Heart right ventricle (tissue), 16 donors: Measurements from ENCODE around the gene NRXN3. TPM values are rescaled to one million over a fixed set of nuclear protein-coding genes. Genes with fewer than 3 reads are reported as not detected.

Experiments
- ATAC-seq, 8 donors: fragments of 200-7000 bp; cut with Tn5 transposase; one replicate each; pipeline ENCODE4 v1.9.1; 2020; ENCODE audit warnings: mild to moderate bottlenecking in 8 of 8, moderate library complexity in 8 of 8, moderate number of reproducible peaks in 1 of 8
- DNase-seq, 2 donors: peaks; one replicate each; pipeline ENCODE4 v3.0.0-alpha.2; 2020
- H3K27ac ChIP-seq, 10 donors: fragments of 200-600 bp; sonication (generic) in 2 of 10; one replicate each; pipeline versions ENCODE4 v1.5.0 to v1.8.0; 2020 to 2022; ENCODE audit warnings: mild to moderate bottlenecking in 3 of 10
- H3K27me3 ChIP-seq, 7 donors: fragments of 200-600 bp; one replicate each; pipeline ENCODE4 v1.8.0; 2021 to 2022; ENCODE audit warnings: mild to moderate bottlenecking in 2 of 7
- H3K36me3 ChIP-seq, 9 donors: fragments of 200-600 bp; sonication (generic) in 1 of 9; one replicate each; pipeline versions ENCODE4 v1.5.0 to v1.8.0; 2020 to 2022; ENCODE audit warnings: mild to moderate bottlenecking in 2 of 9
- H3K4me1 ChIP-seq, 9 donors: fragments of 200-600 bp; sonication (generic) in 1 of 9; one replicate each; pipeline versions ENCODE4 v1.5.0 to v1.8.0; 2020 to 2022; ENCODE audit warnings: mild to moderate bottlenecking in 4 of 9
- H3K4me3 ChIP-seq, 10 donors: fragments of 200-600 bp; sonication (generic) in 2 of 10; one replicate each; pipeline versions ENCODE4 v1.5.0 to v1.8.0; 2020 to 2022; ENCODE audit warnings: mild to moderate bottlenecking in 7 of 10, moderate library complexity in 2 of 10
- H3K9me3 ChIP-seq, 11 donors: fragments of 200-600 bp in 10 of 11; sonication (generic) in 2 of 11; one replicate each; pipeline versions ENCODE4 v1.5.0 to v1.8.0; 2013 to 2022; ENCODE audit warnings: mild to moderate bottlenecking in 2 of 11, control low read depth in 1 of 11, moderate library complexity in 1 of 11
- WGBS, 2 donors: extraction: QIAGEN DNeasy Blood & Tissue Kit; methylation state at CpG; one replicate each; pipeline ENCODE4 v1.1.7; 2013; ENCODE audit warnings: inconsistent platforms in 1 of 2; 5-methylcytosine and 5-hydroxymethylcytosine counted together
- intact Hi-C, 10 donors: fragments of 100-400 bp; cut with DNase I; formaldehyde crosslinking; loops; one replicate each; pipeline versions ENCODE4 v1.11.1 to v1.14.2; 2022
- polyA plus RNA-seq, 2 donors: library from polyadenylated mRNA; stranded (reverse); fragments of 200-250 nt; gene quantifications; one replicate each; pipeline ENCODE4 v1.2.3, GENCODE V29; 2013
- total RNA-seq, 10 donors: library from RNA; stranded (reverse); fragmentation: NEBNext Ultra II Directional in 3 of 10; extraction: Animal tissue kit (Norgen Biotek cat#: 25700) in 3 of 10; gene quantifications; one replicate each; pipeline versions ENCODE4 v1.2.1 to v1.2.4, GENCODE V29; 2021 to 2023
- TF ChIP-seq, protein P1 (sequence below), 9 donors: fragments of 200-600 bp; sonication (generic) in 2 of 9; IDR thresholded peaks; one replicate each; pipeline versions ENCODE4 v1.5.0 to v1.8.0; 2021 to 2022; ENCODE audit warnings: antibody characterized with exemption in 9 of 9, mild to moderate bottlenecking in 5 of 9, moderate library complexity in 1 of 9
- donor health status: Arrhythmogenic right ventricular cardiomyopathy.
- donor health status: ischemic (EF 13 %, LVEDD 7.1; RV severe dilation, severe dysfunction).
- donor health status: healthy with polysubstance abuse.
- donor health status: DM: no; HTN: yes; CAD: no.
- donor health status: DM: no; HTN: no; CAD: no.
- donor health status: ischemic (EF 25% LVEDD 6.9; RV normal size, moderate dysfunction).
- donor health status: ischemic (EF 25% LVEDD 5.7; RV mildly dilated, moderate dysfunction).
- donor health status: healthy.
- donor health status: DM: yes; HTN: yes; CAD: no.
- donor health status: Ischemic cardiomyopathy.
- donor health status: ischemic (EF 35%, LVEDD 5.7; RV mildly dilated, moderate dysfunction).
- donor health status: nonischemic (EF 11% LVEDD 7.7; RV severe dilation, severe dysfunction).
- donor health status: DM: yes; HTN: yes; CAD: no.
- donor health status: PGD.
- donor health status: ischemic (EF 29% LVEDD 5.4; RV normal size, mild dysfunction).
- donor health status: nonischemic (EF 23%, LVEDD 6.1; RV moderate dilation, normal function).

NRXN3 gene
- total and polyA plus RNA-seq, 12 donors, result 0.23 to 1.8 (median 0.87) TPM

DNA sequence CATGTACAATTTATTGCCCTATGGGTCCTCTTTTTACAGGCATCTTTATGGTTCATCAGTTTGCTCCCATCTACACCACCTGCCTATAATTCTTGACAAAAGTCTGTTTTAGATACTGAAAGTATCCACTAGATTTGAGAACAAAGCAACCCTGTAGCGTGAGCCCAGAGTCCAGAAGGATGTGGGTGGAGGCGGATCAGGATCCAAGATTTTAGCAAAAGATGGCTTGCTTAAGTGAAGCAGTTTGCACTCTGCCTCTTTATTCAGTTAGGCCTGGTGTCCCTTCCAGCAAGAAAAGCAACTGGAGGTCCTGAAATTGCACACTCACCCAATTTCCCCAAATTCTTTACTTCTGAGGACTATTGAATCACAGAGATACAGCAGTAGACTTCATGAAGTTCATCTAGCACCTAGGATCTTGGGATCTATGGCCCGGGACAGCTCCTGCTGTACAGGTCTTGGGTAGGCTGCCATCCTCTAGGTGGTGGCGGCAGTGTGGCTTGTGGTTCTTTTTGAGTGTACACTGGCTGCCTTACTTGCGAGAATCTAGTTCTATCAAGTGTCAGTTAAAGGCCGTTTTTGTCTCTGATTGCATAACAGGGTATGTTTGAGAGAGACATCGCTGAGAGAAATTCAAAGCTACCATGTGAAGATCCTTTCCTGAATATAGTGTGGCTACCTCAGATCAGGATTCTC is 873.2 kb downstream of the NRXN3 start:
- Histone ChIP-seq H3K4me1 (no peaks in the 10 kb centered on the region), H3K27me3 (no peaks in the 10 kb centered on the region), H3K9me3 (peaks cover 0 to 10% (median 0%) of the 10 kb centered on the region in 11 donors), H3K27ac (no peak overlapping the region), H3K36me3 (no peaks in the 10 kb centered on the region), H3K4me3 (no peak overlapping the region)
- TF ChIP-seq, protein P1, sequence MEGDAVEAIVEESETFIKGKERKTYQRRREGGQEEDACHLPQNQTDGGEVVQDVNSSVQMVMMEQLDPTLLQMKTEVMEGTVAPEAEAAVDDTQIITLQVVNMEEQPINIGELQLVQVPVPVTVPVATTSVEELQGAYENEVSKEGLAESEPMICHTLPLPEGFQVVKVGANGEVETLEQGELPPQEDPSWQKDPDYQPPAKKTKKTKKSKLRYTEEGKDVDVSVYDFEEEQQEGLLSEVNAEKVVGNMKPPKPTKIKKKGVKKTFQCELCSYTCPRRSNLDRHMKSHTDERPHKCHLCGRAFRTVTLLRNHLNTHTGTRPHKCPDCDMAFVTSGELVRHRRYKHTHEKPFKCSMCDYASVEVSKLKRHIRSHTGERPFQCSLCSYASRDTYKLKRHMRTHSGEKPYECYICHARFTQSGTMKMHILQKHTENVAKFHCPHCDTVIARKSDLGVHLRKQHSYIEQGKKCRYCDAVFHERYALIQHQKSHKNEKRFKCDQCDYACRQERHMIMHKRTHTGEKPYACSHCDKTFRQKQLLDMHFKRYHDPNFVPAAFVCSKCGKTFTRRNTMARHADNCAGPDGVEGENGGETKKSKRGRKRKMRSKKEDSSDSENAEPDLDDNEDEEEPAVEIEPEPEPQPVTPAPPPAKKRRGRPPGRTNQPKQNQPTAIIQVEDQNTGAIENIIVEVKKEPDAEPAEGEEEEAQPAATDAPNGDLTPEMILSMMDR (IDR thresholded peaks at IDR 0.05), result no peak
- ATAC-seq (no peak), DNase-seq (no peak)
- 85 to 90% methylated on average over 7 of the region's 7 CpGs for WGBS, 2 donors
- intact Hi-C loops, result no loop called here

DNA sequence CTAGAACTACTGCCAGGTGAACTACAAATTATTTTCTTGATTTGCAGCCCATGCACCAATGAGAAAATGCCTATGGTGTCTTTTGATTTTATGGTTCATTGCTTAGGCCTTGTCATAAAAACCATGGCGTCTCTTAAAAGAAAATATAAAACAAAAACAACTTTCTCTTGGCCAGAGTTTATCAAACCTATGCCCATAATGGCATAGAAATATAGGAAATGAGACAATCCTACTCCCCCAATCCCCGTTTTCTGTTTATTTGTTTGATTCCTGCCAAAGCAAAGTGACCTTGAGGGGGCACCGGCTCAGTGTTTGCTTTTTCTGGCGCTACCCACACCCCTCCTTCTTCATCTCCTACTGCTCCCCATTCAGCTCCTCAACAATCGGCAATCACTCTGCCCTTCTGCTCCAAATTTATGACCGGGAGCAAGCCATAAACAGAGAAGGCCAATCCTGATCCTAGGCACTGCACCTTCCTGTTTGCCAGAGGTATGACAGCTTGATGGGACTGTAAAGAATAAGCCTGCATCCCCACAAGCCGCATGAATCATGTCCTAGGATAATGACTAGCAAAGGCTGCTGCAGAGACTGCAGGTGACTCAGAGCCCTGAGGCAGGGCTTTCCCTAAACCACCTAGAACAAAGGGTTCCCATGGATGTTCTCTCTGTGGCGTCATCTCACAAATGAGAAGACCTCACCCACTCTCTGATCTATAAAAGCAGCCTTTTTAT is 874.9 kb downstream of the NRXN3 start:
- intact Hi-C loops, result no loop called here
- no peaks in the 10 kb centered on the region for H3K4me1 ChIP-seq
- DNase-seq (no peak), ATAC-seq (no peak)
- no peak overlapping the region for H3K27ac ChIP-seq
- WGBS, 2 donors, result 65% methylated on average over 8 of the region's 8 CpGs
- H3K36me3 ChIP-seq, result no peaks in the 10 kb centered on the region
- H3K27me3 ChIP-seq, result no peaks in the 10 kb centered on the region
- TF ChIP-seq, protein P1 (IDR thresholded peaks at IDR 0.05), result no peak
- peaks cover 0 to 10% (median 0%) of the 10 kb centered on the region in 11 donors for H3K9me3 ChIP-seq
- H3K4me3 ChIP-seq, result no peak overlapping the region

DNA sequence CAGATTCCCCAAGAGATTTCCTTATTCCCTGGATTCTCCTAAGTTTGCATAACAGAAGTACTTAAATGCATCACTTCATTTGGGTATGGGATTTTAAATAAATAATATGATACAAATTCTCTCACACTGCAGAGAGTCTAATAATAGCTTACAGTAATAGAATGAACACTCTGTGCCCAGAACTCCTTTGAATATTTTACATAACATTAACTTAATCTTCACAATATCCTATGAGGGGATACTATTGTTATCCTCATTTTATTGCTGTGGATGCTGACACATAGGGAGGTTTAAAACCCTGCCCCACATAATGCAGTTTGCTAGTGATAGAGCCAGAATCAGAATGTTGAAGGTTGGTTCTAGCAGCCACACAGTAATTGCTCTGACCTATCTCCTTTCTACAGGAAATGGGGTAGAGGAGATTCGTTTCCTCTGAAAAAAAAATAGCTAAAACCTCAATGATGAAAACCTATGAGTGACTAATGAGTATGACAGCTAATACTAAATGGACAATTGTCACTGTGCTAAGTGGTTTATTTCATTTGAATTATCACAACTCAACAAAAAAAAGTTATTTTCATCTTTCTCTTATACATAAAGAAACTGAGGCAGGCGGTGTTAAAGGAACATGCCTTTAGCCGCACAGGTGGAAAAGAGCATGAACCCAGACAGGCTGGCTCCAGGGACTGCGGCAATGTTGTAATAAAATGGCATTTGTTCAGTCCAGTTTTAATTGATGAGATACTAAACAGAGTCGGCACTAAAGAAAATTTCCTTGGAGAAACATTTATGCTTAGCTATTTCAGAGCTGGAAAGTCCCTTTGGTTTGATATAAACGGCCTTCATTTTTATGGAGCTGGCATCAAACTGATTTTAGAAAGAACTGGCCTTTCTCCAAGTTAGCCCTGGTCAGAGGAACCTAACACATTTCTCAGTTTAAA is 880.9 kb downstream of the NRXN3 start:
- no peak for ATAC-seq
- H3K4me1 ChIP-seq, result no peaks in the 10 kb centered on the region
- no peak for DNase-seq
- H3K27ac ChIP-seq, result no peak overlapping the region
- H3K27me3 ChIP-seq, result no peaks in the 10 kb centered on the region
- no peak overlapping the region for H3K4me3 ChIP-seq
- no peaks in the 10 kb centered on the region for H3K9me3 ChIP-seq
- WGBS, 2 donors, result 67 to 77% methylated on average over 6 of the region's 6 CpGs
- TF ChIP-seq, protein P1 (IDR thresholded peaks at IDR 0.05), result no peak
- no peaks in the 10 kb centered on the region for H3K36me3 ChIP-seq
- intact Hi-C loops, result no loop called here

DNA sequence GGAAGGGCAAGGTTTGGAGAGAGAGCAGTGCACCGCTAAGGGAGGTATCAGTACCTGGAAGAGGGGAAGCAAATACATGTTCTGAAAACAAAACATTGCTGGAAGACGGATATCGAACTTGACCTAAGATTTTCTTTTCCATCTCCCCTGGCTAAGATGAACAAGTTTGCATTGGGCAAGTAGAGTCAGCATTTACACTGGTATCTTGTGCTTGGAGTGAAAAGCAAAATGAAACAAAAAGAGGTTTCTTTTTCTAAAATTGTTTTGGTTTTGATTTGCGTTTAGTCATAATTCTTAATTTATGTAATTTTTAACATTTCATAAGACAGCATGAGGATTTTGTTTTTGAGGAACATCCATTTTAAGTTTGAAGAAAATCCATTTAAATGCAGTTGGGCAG is 881.6 kb downstream of the NRXN3 start:
- no peaks in the 10 kb centered on the region for H3K9me3 ChIP-seq
- TF ChIP-seq, protein P1 (IDR thresholded peaks at IDR 0.05), result no peak
- H3K27me3 ChIP-seq, result no peaks in the 10 kb centered on the region
- WGBS, 2 donors, result 84% methylated on average over 4 of the region's 4 CpGs
- ATAC-seq (no peak), DNase-seq (no peak)
- no peaks in the 10 kb centered on the region for H3K4me1 ChIP-seq
- no peak overlapping the region for H3K4me3 ChIP-seq
- H3K27ac ChIP-seq, result no peak overlapping the region
- intact Hi-C loops, result no loop called here
- H3K36me3 ChIP-seq, result no peaks in the 10 kb centered on the region
